ENCODE results near the gene HOXA3.

Gene HOXA3

GRCh38 chr7:27150568-27151340, 1.6 kb downstream of the HOXA3 start:
- Mint-ChIP-seq H3K27me3 (ENCODE audit: low read depth) (peaks cover 94% of the 10 kb centered on the region), H3K4me1 (ENCODE audit: low read depth) (peaks cover 17% of the 10 kb centered on the region), H3K4me3 (peak overlapping the region; percentile 65), H3K36me3 (ENCODE audit: low read depth) (peaks cover 3% of the 10 kb centered on the region), H3K9me3 (no peaks in the 10 kb centered on the region), H3K27ac (peak overlapping the region; percentile 49)

- Mint-ChIP-seq H3K4me1 (ENCODE audit: low read depth) (peaks cover 14% of the 10 kb centered on the region), H3K36me3 (ENCODE audit: low read depth) (no peaks in the 10 kb centered on the region), H3K9me3 (no peaks in the 10 kb centered on the region), H3K27me3 (ENCODE audit: low read depth) (peaks cover 89% of the 10 kb centered on the region), H3K4me3 (peak overlapping the region; percentile 40), H3K27ac (peak overlapping the region; percentile 49)
Observed at GRCh38 chr7:27149842-27150567, 2.4 kb downstream of the HOXA3 start.

DNA sequence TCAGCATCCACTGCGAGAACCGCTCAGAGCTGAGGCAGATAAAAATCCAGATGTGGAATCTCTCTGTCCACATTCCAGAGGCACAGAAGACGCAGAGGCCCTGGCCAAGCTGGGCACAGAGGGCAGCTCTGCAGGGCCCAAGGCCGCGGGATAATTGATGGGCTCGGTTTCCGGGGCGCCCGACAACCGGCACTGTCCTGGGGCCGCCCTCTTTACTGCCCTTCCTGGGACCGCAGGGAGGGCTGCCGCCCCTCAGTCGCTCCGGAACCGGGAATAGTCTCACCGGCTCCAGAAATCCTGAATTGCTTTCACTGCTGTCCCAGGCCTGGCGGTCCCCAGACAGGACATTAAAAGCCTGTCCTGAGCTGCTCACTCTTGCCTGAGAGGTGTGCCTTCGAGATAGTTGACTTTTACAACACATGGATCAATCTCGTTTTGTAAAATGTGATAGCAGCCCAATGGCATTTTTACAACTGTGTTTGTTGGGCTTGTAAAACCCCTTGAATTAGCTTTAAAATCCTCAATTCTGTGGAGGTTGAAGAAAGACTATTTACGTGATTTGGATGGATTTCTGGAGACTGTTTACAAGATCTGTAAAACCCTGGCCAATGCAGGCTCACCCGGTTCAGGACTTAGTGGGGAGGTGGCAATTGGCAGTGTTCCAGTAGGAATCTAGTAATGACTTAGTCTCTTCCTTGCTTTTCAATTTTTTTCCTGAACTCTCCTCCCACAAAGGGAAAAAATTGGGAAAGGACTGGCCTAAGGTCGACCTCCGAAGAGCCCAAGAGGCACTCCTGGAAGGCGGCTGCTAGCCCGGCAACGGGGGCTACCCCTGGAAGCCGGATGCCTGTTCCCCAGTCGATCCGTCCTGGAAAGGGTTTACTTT, 3.4 kb downstream of the HOXA3 start:
- Mint-ChIP-seq H3K36me3 (ENCODE audit: low read depth) (no peaks in the 10 kb centered on the region), H3K27ac (no peak overlapping the region), H3K27me3 (ENCODE audit: low read depth) (peaks cover 80% of the 10 kb centered on the region), H3K4me3 (no peak overlapping the region), H3K9me3 (no peaks in the 10 kb centered on the region), H3K4me1 (ENCODE audit: low read depth) (peaks cover 12% of the 10 kb centered on the region)

- H3K36me3 Mint-ChIP-seq (ENCODE audit: low read depth) = no peaks in the 10 kb centered on the region
- H3K4me1 Mint-ChIP-seq (ENCODE audit: low read depth) = peaks cover 9% of the 10 kb centered on the region
- peaks cover 72% of the 10 kb centered on the region for H3K27me3 Mint-ChIP-seq (ENCODE audit: low read depth)
- H3K9me3 Mint-ChIP-seq = no peaks in the 10 kb centered on the region
- H3K4me3 Mint-ChIP-seq = no peak overlapping the region
- no peak overlapping the region for H3K27ac Mint-ChIP-seq
Observed at GRCh38 chr7:27148031-27148755, 4.2 kb downstream of the HOXA3 start.

GRCh38 chr7:27147199-27148030, 5.0 kb downstream of the HOXA3 start, which contains the start of gene HOXA6:
TSS of gene HOXA6 (minus strand) at chr7:27147774. CDS start at chr7:27147749, 25 bp downstream.
- peaks cover 9% of the 10 kb centered on the region for H3K4me1 Mint-ChIP-seq (ENCODE audit: low read depth)
- peaks cover 66% of the 10 kb centered on the region for H3K27me3 Mint-ChIP-seq (ENCODE audit: low read depth)
- H3K4me3 Mint-ChIP-seq = no peak within 1 kb of the TSS
- H3K27ac Mint-ChIP-seq = no peak within 1 kb of the TSS
- no peaks in the 10 kb centered on the region for H3K9me3 Mint-ChIP-seq
- no peaks in the 10 kb centered on the region for H3K36me3 Mint-ChIP-seq (ENCODE audit: low read depth)

- H3K4me3 Mint-ChIP-seq = no peak overlapping the region
- H3K36me3 Mint-ChIP-seq (ENCODE audit: low read depth) = no peaks in the 10 kb centered on the region
- no peaks in the 10 kb centered on the region for H3K9me3 Mint-ChIP-seq
- no peak overlapping the region for H3K27ac Mint-ChIP-seq
- H3K27me3 Mint-ChIP-seq (ENCODE audit: low read depth) = peaks cover 58% of the 10 kb centered on the region
- H3K4me1 Mint-ChIP-seq (ENCODE audit: low read depth) = peaks cover 7% of the 10 kb centered on the region
Observed at GRCh38 chr7:27146491-27147198, 5.7 kb downstream of the HOXA3 start.

DNA sequence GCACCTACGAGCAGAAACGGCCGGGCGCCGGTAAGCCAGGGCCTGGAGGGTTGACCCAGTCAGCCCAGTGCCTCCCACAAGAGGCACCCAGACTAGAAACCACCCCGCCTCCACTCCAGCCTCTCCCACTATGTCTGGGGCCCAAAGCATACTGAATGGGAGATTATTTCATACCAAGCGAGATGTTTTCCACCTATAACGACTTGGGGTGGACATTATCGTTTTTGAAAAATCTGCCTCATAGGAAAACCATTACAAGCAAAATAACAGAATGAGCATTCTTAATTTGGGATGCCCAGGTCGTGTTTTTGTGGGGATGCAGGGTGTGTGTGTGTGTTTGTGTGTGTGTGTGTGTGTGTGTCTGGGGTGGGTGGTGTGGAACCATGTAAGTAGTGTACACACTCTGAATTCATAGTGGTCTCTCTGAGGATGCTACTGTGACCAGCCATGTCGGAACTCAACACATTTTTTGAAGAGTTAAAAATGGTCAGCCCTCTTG, 6.4 kb downstream of the HOXA3 start:
- Mint-ChIP-seq H3K4me3 (no peak overlapping the region), H3K9me3 (no peaks in the 10 kb centered on the region), H3K36me3 (ENCODE audit: low read depth) (no peaks in the 10 kb centered on the region), H3K4me1 (ENCODE audit: low read depth) (peaks cover 3% of the 10 kb centered on the region), H3K27ac (no peak overlapping the region), H3K27me3 (ENCODE audit: low read depth) (peaks cover 52% of the 10 kb centered on the region)

- Mint-ChIP-seq H3K4me3 (no peak overlapping the region), H3K4me1 (ENCODE audit: low read depth) (peaks cover 2% of the 10 kb centered on the region), H3K27ac (no peak overlapping the region), H3K9me3 (no peaks in the 10 kb centered on the region), H3K27me3 (ENCODE audit: low read depth) (peaks cover 45% of the 10 kb centered on the region), H3K36me3 (ENCODE audit: low read depth) (no peaks in the 10 kb centered on the region)
Observed at GRCh38 chr7:27145165-27145913, 7.0 kb downstream of the HOXA3 start.

DNA sequence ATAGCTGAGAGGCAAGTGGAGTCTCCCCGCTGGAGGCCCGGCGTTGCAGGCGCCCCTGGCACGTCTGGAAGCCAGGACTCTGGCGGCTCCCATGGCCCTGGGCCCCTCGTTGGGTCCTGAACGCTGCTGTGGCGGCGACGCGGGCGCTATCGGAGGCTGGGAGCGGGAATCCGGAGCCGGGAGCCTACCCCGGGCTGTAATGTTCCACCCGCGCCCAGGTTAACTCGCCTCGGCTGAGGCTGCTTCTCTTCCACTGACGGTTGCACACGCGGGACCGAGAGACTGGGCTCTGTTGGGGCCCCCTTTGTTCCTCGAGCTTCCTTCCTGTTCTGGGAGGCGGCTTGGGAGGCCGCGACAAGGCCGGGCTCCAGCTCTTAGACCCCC, 7.6 kb downstream of the HOXA3 start:
- no peaks in the 10 kb centered on the region for H3K9me3 Mint-ChIP-seq
- H3K4me1 Mint-ChIP-seq (ENCODE audit: low read depth) = peaks cover 2% of the 10 kb centered on the region
- H3K36me3 Mint-ChIP-seq (ENCODE audit: low read depth) = no peaks in the 10 kb centered on the region
- no peak overlapping the region for H3K27ac Mint-ChIP-seq
- no peak overlapping the region for H3K4me3 Mint-ChIP-seq
- peaks cover 40% of the 10 kb centered on the region for H3K27me3 Mint-ChIP-seq (ENCODE audit: low read depth)

GRCh38 chr7:27143950-27144780, 8.2 kb downstream of the HOXA3 start:
- Mint-ChIP-seq H3K27ac (no peak overlapping the region), H3K27me3 (ENCODE audit: low read depth) (peaks cover 34% of the 10 kb centered on the region), H3K9me3 (no peaks in the 10 kb centered on the region), H3K4me1 (ENCODE audit: low read depth) (peaks cover 2% of the 10 kb centered on the region), H3K4me3 (no peak overlapping the region), H3K36me3 (ENCODE audit: low read depth) (no peaks in the 10 kb centered on the region)

- no peaks in the 10 kb centered on the region for H3K36me3 Mint-ChIP-seq (ENCODE audit: low read depth)
- no peaks in the 10 kb centered on the region for H3K9me3 Mint-ChIP-seq
- peaks cover 2% of the 10 kb centered on the region for H3K4me1 Mint-ChIP-seq (ENCODE audit: low read depth)
- peaks cover 33% of the 10 kb centered on the region for H3K27me3 Mint-ChIP-seq (ENCODE audit: low read depth)
- H3K27ac Mint-ChIP-seq = no peak within 1 kb of the TSS
- no peak within 1 kb of the TSS for H3K4me3 Mint-ChIP-seq
Observed at GRCh38 chr7:27143023-27143949, 9.1 kb downstream of the HOXA3 start, which contains the start of gene HOXA5. TSS of gene HOXA5 (minus strand) at chr7:27143681. CDS start at chr7:27143607, 74 bp downstream.

All from T-helper 1 cell treated with Interleukin-12 subunit alpha and Interleukin-12 subunit beta and Interleukin-4 antibody, amounts not matched to agents 30 μg/mL and 1 μg/mL, for 36 hours (primary cell).